Caco-2 (cell line): ENCODE data around the gene TMEM131L. TPM values are rescaled to one million over a fixed set of nuclear protein-coding genes. Genes with fewer than 3 reads are reported as not detected.
"Not testable (repeated sequence)": the region's sequence is repeated elsewhere in the genome, so short reads cannot be mapped to it uniquely, and the experiment has no call there.

ENCODE experiments used
- BruUV-seq: library from RNA; stranded (reverse); fragments of 400-500 nt; replicated peaks from 2 replicates; lab custom pipeline; 2021; lab: Mats Ljungman, UMichigan
- CTCF ChIA-PET: fragments of 300-600 bp; sonication (Branson Sonifier 250); formaldehyde crosslinking; loops from one replicate; lab custom pipeline; 2022; ENCODE audit warnings: antibody characterized with exemption; lab: Charles Lee
- POLR2A ChIA-PET: fragments of 300-600 bp; sonication (Branson Sonifier 250); formaldehyde crosslinking; loops from one replicate; lab custom pipeline; 2022; ENCODE audit warnings: antibody characterized with exemption; lab: Charles Lee
- DNase-seq, 2 experiments: peaks; one replicate each; pipeline versions ENCODE4 v3.0.0 to v3.0.0-alpha.2; 2020 to 2022
- H3K27me3 ChIP-seq: replicated peaks from 2 replicates; pipeline ENCODE4 v1.6.0; 2011; ENCODE audit warnings: low read length; ENCODE audit not compliant: control insufficient read depth, insufficient read depth
- H3K36me3 ChIP-seq: 2 replicates; pipeline ENCODE4 v1.5.1; 2011; ENCODE audit warnings: low read length; ENCODE audit not compliant: control insufficient read depth, insufficient read depth
- H3K4me1 ChIP-seq: fragments of 250-450 bp; sonication (Bioruptor Pico); 2 replicates; pipeline ENCODE4 v1.5.1; 2020; ENCODE audit warnings: mild to moderate bottlenecking
- H3K4me3 ChIP-seq: 2 replicates; pipeline ENCODE4 v1.5.1; 2011; ENCODE audit warnings: low read depth, mild to moderate bottlenecking, control low read depth, low read length
- H3K9me3 ChIP-seq: fragments of 250-450 bp; sonication (Bioruptor Pico); 2 replicates; pipeline ENCODE4 v1.5.1; 2020; ENCODE audit warnings: mild to moderate bottlenecking, moderate library complexity
- H3K27ac Mint-ChIP-seq: one replicate; pipeline ENCODE4 v1.8.0; 2022; ENCODE audit warnings: mixed read lengths; ENCODE audit not compliant: unreplicated experiment
- H3K27me3 Mint-ChIP-seq: one replicate; pipeline ENCODE4 v1.8.0; 2022; ENCODE audit warnings: mixed read lengths; ENCODE audit not compliant: insufficient read depth, unreplicated experiment
- H3K36me3 Mint-ChIP-seq: one replicate; pipeline ENCODE4 v1.8.0; 2022; ENCODE audit warnings: mild to moderate bottlenecking, mixed read lengths; ENCODE audit not compliant: insufficient read depth, unreplicated experiment
- H3K4me1 Mint-ChIP-seq: one replicate; pipeline ENCODE4 v1.8.0; 2022; ENCODE audit warnings: low read depth, mixed read lengths; ENCODE audit not compliant: unreplicated experiment
- H3K4me3 Mint-ChIP-seq: one replicate; pipeline ENCODE4 v1.8.0; 2022; ENCODE audit warnings: mild to moderate bottlenecking, moderate library complexity, mixed read lengths; ENCODE audit not compliant: unreplicated experiment
- H3K9me3 Mint-ChIP-seq: one replicate; pipeline ENCODE4 v1.8.0; 2022; ENCODE audit warnings: mixed read lengths; ENCODE audit not compliant: unreplicated experiment
- CTCF ChIP-seq, 2 experiments: fragments of 200-600 bp in 1 of 2; IDR thresholded peaks; 1 replicate in 1 of 2; 2 replicates in 1 of 2; pipeline versions ENCODE4 v1.5.1 to v1.8.0; 2011 to 2022; ENCODE audit warnings: antibody characterized with exemption in 1 of 2, control low read depth in 1 of 2, inconsistent platforms in 1 of 2, low read depth in 1 of 2, low read length in 1 of 2, mild to moderate bottlenecking in 1 of 2, moderate library complexity in 1 of 2; ENCODE audit not compliant: insufficient read depth in 1 of 2, severe bottlenecking in 1 of 2, unreplicated experiment in 1 of 2
- intact Hi-C: fragments of 100-400 bp; cut with micrococcal nuclease; formaldehyde crosslinking; loops from one replicate; pipeline ENCODE4 v1.10.0; 2022; ENCODE audit not compliant: unreplicated experiment
- total RNA-seq: library from RNA; stranded (reverse); gene quantifications from 2 replicates; pipeline ENCODE4 v1.2.3, GENCODE V29; 2022

Gene TMEM131L
- total RNA-seq, 1 experiment from 2014 or later: 20.8 TPM

GRCh38 chr4:153469031-153469430 lies 2.9 kb downstream of the TMEM131L start:
- Mint-ChIP-seq H3K4me3 (no peak overlapping the region), H3K27me3 (no peaks in the 10 kb centered on the region), H3K4me1 (peaks cover 8% of the 10 kb centered on the region), H3K36me3 (peaks cover 31% of the 10 kb centered on the region), H3K9me3 (no peaks in the 10 kb centered on the region), H3K27ac (no peak overlapping the region)
- CTCF ChIA-PET: no interaction called here
- POLR2A ChIA-PET: interaction anchor here (0.6 kb wide), 1 partner anchor 95 kb away, joined by 5 read pairs; no protein-coding TSS in a partner anchor
- no TSS peak for BruUV-seq
- Histone ChIP-seq H3K4me3 (no peak overlapping the region), H3K27me3 (no peaks in the 10 kb centered on the region), H3K4me1 (peaks cover 14% of the 10 kb centered on the region), H3K36me3 (no peaks in the 10 kb centered on the region), H3K9me3 (no peaks in the 10 kb centered on the region)
- TF ChIP-seq CTCF (IDR thresholded peaks at IDR 0.05; ENCODE audit: insufficient read depth in 1 of 2, low read depth in 1 of 2, low read length in 1 of 2, severe bottlenecking in 1 of 2, unreplicated experiment in 1 of 2): no peak
- intact Hi-C loops: no loop called here
- DNase-seq: no peak

- H3K9me3 Mint-ChIP-seq, H3K4me3 ChIP-seq, BruUV-seq, H3K4me1 Mint-ChIP-seq, POLR2A ChIA-PET, H3K9me3 ChIP-seq, H3K27ac Mint-ChIP-seq, H3K27me3 ChIP-seq, intact Hi-C loops, CTCF ChIA-PET, H3K27me3 Mint-ChIP-seq, H3K4me3 Mint-ChIP-seq, H3K36me3 ChIP-seq, DNase-seq, H3K4me1 ChIP-seq: not testable (repeated sequence)
- peaks cover 35% of the 10 kb centered on the region for H3K36me3 Mint-ChIP-seq
These were observed 5.0 kb downstream of the TMEM131L start for GRCh38 chr4:153471071-153471697.

GRCh38 chr4:153471698-153472093 lies 5.5 kb downstream of the TMEM131L start:
- ChIA-PET CTCF (no interaction called here), POLR2A (no interaction called here)
- Mint-ChIP-seq H3K36me3 (peaks cover 35% of the 10 kb centered on the region), H3K27me3 (no peaks in the 10 kb centered on the region), H3K4me3 (no peak overlapping the region), H3K9me3 (no peaks in the 10 kb centered on the region), H3K27ac (no peak overlapping the region), H3K4me1 (peaks cover 10% of the 10 kb centered on the region)
- Histone ChIP-seq H3K4me3 (no peak overlapping the region), H3K9me3 (no peaks in the 10 kb centered on the region), H3K4me1 (peaks cover 10% of the 10 kb centered on the region), H3K36me3 (no peaks in the 10 kb centered on the region), H3K27me3 (no peaks in the 10 kb centered on the region)
- no TSS peak for BruUV-seq
- TF ChIP-seq CTCF (IDR thresholded peaks at IDR 0.05; ENCODE audit: insufficient read depth in 1 of 2, low read depth in 1 of 2, low read length in 1 of 2, severe bottlenecking in 1 of 2, unreplicated experiment in 1 of 2): no peak
- no peak for DNase-seq
- intact Hi-C loops: no loop called here
